ENCODE results near the gene MAPK8. TPM values are rescaled to one million over a fixed set of nuclear protein-coding genes. Genes with fewer than 3 reads are reported as not detected.

Gene MAPK8
- total RNA-seq, 1 donor from 2014 or later: 43.2 TPM

DNA sequence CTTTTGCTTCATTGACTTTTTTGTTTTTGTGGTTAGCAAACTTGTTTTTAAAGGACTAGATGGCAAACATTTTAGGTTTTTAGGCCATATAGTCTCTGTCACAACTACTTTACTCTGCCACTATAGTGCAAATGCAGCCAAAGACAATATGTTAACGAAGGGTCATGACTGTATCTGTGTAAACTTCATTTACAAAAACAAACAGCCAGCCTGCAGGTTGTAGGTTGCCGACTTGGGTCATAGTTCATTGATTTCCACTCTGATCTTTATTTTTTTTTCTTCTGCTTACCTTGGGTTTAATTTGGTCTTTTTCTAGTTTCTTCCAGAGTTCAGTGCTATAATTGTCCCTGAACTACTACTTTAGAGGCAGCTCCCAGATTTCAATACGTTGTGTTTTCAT, 178.4 kb downstream of the MAPK8 start:
- Histone ChIP-seq H3K27me3 (ENCODE audit: control insufficient read depth, insufficient read depth, low read length) (no peaks in the 10 kb centered on the region), H3K36me3 (ENCODE audit: control insufficient read depth, insufficient read depth, low read length) (no peaks in the 10 kb centered on the region), H3K4me3 (ENCODE audit: low read depth, low read length) (no peak overlapping the region)
- DNase-seq (ENCODE audit: low read depth) (no peak), FAIRE-seq (no peak)
- TF ChIP-seq, protein P1, sequence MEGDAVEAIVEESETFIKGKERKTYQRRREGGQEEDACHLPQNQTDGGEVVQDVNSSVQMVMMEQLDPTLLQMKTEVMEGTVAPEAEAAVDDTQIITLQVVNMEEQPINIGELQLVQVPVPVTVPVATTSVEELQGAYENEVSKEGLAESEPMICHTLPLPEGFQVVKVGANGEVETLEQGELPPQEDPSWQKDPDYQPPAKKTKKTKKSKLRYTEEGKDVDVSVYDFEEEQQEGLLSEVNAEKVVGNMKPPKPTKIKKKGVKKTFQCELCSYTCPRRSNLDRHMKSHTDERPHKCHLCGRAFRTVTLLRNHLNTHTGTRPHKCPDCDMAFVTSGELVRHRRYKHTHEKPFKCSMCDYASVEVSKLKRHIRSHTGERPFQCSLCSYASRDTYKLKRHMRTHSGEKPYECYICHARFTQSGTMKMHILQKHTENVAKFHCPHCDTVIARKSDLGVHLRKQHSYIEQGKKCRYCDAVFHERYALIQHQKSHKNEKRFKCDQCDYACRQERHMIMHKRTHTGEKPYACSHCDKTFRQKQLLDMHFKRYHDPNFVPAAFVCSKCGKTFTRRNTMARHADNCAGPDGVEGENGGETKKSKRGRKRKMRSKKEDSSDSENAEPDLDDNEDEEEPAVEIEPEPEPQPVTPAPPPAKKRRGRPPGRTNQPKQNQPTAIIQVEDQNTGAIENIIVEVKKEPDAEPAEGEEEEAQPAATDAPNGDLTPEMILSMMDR (IDR thresholded peaks at IDR 0.05; ENCODE audit: insufficient read depth, low read length, severe bottlenecking): no peak

DNA sequence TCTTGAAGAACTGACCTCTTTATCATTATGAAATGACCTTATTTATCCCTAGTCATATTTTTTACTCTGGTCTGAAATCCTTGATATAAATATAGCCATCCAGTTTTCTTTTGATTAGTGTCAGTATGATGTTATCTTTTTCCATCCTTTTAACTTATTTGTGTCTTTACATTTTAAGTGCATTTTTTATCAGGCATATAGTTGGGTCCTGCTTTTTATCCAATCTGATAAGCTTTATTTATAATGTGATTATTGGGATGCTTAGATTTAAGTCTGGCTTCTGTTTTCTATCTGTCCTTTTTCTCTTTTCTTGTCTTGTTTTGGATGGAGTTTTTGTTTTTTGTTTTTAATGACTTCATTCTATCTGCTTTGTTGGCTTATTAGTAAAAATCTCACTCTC, 179.2 kb downstream of the MAPK8 start:
- no peak for FAIRE-seq
- no peak overlapping the region for H3K4me3 ChIP-seq (ENCODE audit: low read depth, low read length)
- DNase-seq (ENCODE audit: low read depth): no peak
- TF ChIP-seq, protein P1 (IDR thresholded peaks at IDR 0.05; ENCODE audit: insufficient read depth, low read length, severe bottlenecking): no peak
- H3K27me3 ChIP-seq (ENCODE audit: control insufficient read depth, insufficient read depth, low read length): no peaks in the 10 kb centered on the region
- no peaks in the 10 kb centered on the region for H3K36me3 ChIP-seq (ENCODE audit: control insufficient read depth, insufficient read depth, low read length)

DNA sequence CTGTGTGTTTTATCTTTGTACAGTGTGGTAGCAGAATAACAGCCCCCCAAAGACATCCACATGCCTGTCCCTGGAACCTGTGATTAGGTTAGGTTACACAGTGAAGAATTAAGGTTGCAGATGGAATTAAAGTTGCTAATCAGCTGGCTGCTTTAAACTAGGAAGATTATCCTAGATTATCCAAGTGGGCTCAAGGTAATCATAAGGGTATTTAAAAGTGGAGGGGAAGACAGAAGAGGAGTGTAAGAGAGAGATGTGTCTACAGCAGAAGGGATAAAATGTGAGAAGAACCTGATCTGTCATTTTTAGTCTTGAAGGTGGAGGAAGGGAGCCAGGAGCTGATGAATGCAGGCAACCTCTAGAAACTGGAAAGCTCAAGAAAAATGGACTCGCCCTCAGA, 180.8 kb downstream of the MAPK8 start:
- no peak for FAIRE-seq
- Histone ChIP-seq H3K4me3 (ENCODE audit: low read depth, low read length) (no peak overlapping the region), H3K27me3 (ENCODE audit: control insufficient read depth, insufficient read depth, low read length) (no peaks in the 10 kb centered on the region), H3K36me3 (ENCODE audit: control insufficient read depth, insufficient read depth, low read length) (no peaks in the 10 kb centered on the region)
- no peak for DNase-seq (ENCODE audit: low read depth)
- TF ChIP-seq, protein P1 (IDR thresholded peaks at IDR 0.05; ENCODE audit: insufficient read depth, low read length, severe bottlenecking): no peak

Other genes starting within 250 kb of the MAPK8 start
- under 0.01 and 0.13 TPM in 2 replicates for gene FRMPD2, start 32.0 kb upstream of the MAPK8 start, total RNA-seq